C1 segment of cervical spinal cord (tissue), 14 donors: ENCODE data around the gene FADS2.

Experiments used
- DNase-seq, 14 donors: peaks; one replicate each; lab custom pipeline; 2025; lab: John Stamatoyannopoulos, UW

Gene FADS2

DNA sequence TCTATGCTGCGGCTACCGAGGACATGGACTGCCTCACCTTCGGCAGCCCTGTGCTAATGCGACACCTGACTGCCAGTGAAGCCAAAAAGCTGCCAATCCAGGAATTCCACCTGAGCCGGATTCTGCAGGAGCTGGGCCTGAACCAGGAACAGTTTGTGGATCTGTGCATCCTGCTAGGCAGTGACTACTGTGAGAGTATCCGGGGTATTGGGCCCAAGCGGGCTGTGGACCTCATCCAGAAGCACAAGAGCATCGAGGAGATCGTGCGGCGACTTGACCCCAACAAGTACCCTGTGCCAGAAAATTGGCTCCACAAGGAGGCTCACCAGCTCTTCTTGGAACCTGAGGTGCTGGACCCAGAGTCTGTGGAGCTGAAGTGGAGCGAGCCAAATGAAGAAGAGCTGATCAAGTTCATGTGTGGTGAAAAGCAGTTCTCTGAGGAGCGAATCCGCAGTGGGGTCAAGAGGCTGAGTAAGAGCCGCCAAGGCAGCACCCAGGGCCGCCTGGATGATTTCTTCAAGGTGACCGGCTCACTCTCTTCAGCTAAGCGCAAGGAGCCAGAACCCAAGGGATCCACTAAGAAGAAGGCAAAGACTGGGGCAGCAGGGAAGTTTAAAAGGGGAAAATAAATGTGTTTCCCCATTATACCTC, 32.1 kb upstream of the FADS2 start:
- no peak for DNase-seq

DNA sequence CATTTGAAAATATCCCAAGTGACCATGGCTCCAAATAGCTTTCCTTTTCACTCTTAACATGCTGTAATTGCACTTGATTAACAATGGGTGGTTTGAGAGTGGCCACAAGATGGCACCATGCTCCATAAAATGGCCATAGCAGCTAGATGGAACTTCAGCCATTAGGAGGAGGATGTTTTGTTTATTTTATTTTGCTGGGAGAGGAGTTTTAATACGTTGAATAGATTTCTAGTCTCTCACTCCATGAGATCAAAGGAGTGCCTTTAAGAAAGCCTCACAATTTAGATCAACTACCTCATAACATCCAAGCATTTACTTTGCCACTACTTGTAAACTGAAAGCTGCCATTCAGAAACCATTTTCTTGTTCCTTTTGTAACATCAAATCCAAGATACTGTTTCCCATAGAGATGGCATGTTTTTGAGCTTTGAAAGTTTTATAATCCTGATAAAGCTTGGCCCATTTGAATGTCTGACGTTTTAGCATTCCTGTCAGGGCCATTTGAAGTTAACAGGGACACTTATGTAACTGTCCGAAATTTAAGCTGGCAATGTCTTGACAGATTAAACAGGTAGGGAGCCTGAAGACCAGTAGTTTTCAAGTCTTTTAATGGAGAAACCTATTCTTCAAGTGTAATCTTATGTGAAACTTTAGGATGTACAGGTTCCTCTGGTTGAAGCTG, 30.7 kb upstream of the FADS2 start:
- DNase-seq: peak in 11 of 14 donors; percentile 11 to 67 (median 48)

DNA sequence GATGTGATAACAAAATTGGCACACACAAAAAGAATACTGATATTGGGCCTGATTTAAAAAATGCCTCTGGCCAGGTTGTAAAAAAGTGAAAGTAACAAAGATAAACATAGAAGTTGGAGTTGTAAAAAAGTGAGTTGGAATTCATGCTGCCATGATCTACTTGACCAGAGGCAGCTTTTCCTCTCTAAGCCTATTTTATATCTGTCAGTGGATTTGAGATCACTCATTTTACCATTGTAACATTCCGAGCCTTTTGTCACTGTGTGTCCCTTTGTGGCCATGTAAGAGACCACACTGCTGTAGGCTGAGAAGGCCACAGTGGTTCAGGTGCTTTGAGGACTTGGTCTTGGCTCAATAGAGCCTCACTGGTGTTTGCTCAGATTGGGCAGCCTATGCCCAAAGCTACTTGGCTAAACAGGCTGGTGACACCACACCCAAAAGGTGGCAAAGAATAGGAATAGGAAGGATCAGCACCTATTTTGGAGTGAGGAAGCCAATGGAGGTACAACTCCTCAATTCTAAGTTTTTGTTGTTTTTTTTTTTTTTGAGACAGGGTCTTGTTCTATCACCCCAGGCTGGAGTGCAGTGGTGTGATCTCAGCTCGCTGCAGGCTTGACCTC, 28.3 kb upstream of the FADS2 start:
- no peak for DNase-seq

DNA sequence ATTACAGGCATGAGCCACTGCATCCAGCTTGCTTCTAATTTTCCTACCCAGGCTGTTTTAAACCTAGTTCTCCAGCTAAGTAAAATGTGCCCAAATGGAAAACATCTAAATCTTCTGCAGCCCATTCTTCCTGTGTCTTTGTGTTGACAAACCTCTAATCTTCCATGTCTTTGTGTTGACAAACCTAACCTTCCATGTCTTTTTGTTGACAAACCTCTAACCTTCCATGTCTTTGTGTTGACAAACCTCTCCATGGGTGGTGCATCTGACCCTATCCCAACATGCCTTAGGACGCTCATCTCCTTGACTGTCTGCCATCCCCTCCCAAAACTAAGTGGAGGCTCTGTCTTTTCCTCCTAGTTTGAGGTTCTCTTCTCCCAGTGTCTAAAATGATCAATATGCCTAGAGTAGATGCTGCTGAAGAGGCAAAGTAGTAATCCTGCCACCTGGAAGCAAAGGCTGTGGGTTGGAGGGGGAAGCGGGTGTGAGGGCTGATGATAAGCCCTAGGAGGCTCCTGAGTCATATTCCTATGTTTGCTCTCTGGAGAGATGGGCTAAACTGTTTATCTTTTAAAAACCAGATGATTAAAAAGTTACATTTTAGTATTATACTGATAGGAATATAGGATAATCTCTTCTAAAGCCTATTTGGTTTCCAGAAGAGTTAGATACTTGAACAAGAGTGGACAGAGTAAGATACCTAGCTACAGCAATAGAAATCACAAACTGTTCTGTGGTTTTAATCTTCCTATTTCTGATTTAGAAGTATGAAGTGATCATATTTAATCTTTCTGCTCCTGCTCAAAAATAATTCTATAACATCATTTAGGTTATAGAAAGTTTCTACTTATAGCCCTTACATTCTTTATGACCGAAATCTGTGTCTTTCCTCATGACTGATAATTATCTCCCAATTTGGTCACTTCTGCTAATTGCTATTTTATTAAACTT, 27.5 kb upstream of the FADS2 start:
- DNase-seq: no peak

DNA sequence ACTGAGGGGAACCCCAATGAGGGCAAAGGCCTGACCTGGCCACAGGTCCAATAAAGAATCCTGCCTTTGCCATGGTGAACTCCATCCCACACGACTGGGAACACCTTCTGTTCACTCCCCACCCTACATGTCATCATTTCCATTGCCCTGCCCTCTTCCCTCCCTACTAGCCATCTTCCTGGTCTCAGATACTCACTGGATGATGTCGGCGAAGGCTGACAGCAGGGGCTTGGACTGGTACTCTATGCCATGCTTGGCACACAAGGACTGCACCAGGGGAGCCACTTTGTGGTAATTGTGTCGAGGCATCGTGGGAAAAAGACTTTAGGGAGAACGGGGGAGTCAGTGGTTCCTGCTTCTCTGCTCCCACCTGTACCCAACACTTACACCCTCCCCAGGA, 25.5 kb upstream of the FADS2 start:
- no peak for DNase-seq

DNA sequence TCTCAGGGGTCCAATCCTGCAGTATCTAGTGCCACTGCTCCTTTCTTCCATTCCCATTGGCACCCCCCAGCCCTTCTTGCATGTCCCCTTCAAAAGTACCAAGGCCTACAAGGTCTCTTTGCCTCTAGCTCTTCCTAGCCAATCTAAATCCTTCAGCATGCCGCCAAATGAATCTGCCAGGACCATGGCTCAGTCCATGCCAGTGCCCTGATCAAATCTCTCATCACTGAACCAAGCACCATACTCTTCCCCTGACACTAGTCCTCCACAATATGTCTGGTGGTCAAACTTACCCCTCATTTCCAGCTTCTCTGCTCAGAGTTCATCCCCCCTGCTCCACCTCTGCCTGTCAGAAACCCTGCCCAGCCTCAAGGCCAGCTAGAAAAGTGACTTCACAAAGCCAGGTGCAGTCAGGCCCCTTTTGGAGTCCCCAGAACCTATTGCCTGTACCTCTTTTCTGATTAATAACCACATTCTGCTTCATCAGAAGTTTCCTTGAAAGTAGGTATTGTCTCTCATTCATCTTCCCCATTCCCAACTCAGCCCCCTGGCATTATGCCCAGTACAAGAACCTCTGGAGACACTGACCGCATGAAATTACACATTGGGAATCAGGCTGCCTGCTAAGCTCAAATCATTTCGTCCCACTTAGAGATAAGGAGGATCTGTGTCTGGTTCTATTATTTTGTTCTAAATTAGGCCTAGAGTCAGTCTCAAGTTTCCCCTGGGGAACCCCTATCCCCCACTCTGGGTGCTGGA, 24.0 kb upstream of the FADS2 start:
- no peak for DNase-seq

DNA sequence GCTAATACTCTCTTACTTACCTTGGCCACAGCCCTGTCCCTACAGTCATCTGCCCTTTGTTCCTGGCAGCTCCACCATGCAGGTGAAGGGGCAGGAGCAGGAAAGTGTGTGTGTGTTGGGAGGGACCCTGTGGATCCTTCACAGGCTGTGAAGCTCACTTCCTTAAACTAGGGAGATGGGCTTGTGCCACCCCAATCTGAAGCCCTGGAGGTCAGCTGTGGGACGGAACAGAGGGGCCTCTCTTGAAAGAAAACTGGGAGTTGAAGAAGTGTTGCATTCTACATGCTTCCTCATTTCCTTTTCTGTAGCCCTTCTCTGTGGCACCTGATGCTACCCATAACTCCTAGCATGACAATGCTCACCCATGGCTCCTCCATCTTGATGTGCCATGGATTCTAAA, 23.0 kb upstream of the FADS2 start:
- no peak for DNase-seq

DNA sequence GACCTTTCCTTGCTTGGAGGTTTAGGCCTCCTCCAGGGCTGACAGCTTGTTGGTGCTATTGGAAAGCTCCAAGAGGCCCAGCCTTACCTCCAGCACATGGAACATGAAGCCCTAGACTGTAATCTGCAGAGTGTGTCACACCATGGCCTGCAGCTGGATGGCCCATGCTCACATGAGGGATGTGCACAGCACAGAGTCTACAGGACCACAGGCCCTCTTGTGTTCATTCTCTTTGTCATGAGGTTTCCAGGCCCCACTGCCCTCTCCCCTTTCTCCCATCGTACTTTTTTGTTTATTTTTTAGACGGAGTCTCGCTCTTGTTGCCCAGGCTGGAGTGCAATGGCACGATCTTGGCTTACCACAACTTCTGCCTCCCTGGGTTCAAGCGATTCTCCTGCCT, 21.3 kb upstream of the FADS2 start:
- no peak for DNase-seq

DNA sequence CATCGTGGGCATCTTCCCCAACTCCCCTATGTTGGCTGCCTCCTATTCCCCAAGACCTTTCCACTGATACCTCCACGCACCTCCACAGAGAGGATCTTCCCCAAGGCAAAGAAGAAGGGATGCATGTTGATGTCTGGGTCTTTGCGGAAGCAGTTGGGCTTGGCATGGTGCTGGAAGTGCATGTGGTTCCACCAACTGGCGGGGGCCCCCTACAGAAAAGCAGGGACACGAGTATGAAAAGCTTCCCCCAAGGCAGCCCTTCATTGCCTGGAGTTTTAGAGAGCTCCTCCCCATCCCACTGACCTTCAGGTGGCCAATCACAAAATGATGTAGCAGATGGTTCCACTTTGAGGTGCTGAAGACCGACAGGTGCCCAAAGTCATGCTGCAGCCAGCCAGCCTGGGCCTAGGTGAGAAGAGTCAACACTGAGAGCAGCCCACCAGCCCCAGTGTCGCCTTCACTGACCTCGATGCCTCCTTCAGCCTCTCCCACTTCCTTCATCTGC, 17.4 kb upstream of the FADS2 start:
- no peak for DNase-seq

DNA sequence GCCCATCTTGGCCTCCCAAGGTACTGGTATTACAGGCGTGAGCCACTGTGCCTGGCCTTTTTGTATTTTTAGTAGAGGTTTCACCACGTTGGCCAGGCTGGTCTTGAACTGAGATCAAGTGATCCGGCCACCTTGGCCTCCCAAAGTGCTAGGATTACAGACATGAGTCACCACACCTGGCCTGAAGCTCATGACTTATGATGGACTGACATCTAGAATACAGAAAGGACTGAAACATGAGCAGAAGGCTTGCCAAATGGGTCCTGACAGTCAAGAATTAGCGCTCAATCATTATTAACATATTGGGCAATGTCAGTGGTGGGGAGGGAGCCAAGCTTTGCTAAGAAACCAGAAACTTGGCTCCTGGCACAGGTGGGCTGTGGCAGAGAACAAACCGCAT, 16.3 kb upstream of the FADS2 start:
- DNase-seq: no peak

DNA sequence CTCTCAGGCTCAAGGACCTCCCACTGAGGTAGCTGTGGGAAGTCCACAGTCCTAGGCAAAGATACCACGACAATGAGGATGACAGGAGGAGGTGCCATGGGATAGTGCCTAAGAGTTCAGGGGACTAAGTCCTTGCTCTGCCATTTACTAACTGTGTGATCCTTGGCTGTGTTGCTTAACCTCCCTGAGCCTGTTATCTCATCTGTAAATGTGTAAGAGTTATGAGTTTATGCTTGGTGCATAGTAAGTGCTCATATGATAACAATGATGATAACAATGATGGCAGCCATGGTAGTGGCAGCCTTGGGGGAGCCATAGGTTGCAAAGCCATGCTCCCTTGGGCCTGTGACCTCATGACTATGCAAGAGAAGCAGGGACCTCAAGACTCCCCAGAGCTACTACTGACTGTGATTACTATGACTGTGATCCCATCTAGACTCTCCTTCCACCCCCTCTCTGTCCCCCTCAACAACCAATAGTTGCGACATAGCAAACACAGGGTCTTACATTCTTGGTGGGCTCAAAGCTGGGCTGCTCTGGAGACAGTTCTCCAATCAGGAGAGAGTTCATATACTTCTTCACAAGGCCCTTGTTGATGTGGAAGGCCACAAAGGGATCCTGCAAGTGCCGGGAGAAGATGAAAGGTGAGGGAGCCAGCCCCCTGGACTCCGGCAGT, 15.2 kb upstream of the FADS2 start:
- no peak for DNase-seq

DNA sequence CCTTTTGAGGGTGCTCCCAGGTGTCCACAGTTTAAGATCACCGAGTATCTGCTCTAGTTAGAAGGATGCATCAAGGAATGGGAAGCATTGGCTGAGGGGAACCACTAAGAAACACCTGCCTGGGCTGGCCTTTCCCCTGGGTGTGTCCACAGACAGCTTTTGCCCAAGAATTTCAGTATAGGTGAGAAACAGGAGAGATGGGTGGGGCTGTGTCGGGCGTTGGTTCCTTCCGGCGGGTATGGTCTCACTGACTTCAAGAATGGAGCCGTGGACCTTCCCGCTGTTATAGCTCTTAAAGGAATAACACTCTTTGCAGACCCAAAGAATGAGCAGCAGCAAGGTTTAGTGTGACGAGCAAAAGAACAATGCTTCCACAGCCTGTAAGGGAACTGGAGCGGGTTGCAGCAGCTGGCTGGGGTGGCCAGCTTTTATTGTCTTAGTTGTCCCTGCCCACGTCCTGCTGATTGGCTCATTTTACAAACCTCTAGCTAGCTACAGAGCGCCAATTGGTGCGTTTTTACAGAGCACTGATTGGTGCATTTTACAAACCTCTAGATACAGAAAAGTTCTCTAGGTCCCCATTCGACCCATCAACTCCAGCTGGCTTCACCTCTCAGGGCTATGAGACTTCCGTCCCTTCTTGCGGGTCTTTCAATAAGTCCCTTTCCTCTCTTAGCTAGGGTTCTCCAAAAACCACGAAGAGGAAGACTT, 13.7 kb upstream of the FADS2 start:
- DNase-seq: peak in 7 of 14 donors; percentile 57 to 74 (median 67)

DNA sequence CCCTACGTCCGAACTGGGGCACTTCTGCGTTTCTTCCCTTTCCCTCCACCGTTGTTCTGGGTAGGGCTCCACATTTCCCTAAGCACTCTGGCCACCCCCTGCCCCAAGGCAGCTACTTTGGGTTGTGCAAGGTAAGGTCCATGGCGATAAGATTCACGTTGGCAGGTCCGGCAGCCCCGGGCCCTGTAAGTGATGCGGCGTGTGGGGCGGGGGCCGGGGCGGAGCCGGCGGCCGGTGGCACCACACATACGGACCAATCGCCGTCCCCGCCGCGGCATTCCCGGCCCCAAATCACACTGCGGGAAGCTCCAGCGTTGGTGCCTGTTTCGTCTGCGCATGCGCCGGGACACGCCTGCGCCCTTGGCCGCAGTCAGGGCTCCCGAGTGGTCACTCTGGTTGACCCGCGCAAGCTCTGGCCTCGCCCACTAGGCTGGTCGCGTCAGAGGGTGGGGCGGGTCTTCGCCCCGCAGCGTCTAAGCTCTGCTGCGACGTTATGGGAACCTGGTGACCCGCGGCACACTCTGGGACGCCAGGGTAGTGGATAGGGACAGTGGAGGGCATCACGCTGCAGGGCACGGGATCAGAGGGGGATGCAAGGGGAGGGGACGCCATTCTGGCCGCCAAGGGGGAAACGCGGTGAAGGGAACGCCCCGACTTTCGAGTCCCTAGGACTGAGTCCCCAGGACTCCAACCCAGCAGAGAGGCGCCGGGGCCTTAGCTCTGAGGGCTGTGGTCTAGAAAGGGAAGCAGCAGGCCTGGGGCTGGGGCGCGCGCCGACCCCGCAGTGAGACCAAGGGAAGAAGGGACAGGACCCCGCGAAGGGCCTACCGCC, 12.9 kb upstream of the FADS2 start:
- DNase-seq: peak; percentile 72 to 99 (median 96)

DNA sequence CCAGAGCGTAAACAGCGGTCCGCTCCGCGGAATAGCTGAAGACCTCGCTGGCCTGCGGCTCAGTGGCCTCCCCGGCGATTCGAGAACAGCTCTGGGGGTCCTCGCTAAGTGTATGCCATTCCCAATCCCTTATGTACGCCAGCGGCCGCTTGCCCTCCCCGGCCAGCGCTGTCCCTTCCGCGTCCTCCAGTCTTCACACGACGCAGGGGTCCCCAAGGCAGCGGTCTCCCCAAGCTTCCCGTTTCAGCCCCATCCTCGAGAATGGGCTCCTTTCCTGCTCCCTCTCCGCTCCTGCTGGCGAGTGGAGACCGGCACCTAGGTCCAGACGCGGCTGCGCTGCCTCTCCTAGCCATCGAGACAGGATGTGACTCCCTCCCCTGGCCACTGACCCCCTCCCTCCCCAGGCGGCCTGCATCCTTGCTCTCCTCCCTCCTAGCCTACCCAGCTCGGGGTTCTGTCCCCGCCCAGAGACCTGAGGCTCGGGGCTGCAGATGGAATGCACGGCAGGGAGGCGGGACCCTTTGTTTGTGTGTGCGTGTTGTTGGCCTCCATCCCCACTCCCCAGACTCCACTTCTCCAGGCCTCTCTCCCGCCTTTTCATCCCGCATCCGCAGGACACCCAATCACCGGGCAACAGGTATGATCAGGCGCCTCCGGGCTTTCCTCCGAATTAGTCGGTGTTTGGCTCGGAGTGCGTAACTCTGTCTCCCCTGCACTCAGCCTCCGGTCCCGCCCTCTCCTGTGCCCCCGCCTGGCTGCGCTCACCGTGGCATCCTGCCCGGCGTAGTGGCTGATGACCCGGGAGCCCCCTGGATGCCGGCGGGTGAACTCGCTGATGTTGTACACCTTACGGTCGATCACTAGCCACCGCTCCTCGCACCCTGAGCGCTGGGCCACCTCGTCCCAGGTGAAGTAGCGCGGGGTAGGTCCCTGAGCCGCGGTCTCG, 12.0 kb upstream of the FADS2 start:
- peak in 12 of 14 donors; percentile 50 to 85 (median 72) for DNase-seq

DNA sequence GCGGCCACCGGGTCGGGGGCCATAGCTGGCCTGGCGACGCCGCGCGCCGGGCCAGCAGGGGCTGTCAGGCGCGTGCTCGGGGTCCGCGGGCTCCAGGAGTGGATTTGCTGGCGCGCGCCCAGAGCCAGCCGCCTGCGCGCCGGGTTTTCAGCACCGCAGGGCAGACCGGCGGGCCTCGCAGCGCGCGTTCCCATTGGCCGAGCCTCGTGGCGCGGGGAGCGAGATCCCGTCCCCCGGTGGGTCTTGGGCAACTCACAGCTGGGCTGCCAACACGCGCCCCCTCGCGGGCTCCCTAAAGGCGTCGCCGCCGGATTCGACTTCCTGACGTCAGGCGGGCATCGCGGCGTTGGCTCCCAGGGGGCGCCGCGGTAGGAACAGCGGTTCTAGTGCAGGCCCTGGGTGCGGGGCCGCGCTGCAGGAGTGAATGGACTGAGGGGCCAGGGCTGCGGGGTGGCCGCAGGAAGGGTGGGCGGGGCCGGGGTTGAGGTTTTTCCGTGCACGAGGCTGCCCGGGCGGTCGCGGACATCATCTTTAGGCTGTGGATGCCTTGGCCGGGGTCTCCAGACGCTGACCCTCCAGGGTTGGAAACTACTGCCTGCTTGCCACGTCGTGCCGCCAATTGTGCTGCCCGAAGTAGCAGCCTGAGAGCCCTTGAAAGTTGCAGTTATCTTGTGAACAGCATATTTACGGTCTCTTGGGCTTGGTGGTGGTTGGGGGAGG, 11.2 kb upstream of the FADS2 start, which contains the start of gene FADS1:
TSS of gene FADS1 (minus strand) at position 268 of the 720 bp plus-strand sequence. CDS start at position 194, 74 bp downstream.
- DNase-seq: peak; percentile 19 to 94 (median 82)

DNA sequence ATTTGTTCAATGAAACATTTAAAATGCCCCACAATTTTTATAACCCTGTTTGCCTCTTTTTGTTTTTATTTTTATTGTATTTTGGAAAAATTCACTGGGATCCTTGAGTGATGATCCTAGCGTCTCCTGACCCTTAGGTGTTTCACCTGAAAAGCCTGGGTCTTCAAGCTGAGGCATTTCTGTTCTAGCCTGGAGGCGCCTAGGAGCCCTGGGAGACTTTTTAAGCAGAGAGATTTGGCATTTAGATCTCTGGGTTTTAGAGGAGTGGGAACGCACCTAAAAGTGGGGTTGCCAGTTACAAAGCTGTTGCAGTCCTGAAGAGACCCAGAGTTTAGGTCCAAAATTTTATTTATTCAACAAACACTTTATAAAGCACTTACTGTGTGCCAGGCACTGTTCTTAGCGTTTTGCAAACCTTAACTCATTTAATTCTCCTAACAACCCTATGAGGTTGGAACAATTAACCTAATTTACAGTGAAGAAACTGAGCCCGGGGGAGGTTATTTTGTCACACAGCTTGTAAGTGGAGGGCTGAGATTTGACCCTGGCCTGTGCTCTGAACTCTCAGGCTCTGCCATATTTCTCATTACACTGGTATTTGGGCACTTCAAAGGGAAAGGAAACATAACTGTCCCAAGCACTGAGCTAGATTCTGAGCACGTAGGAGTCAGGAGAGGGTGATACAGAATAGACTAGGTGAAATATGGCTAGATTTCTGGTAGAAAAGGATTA, 10.5 kb upstream of the FADS2 start:
- DNase-seq: peak in 1 of 14 donors; percentile 19
